HG03460 (cell line): ENCODE measurements around the gene DNAH7.

ENCODE experiments used
- ATAC-seq: cut with Tn5 transposase; IDR thresholded peaks from one replicate; pipeline ENCODE4 v1.9.1; 2021; ENCODE audit not compliant: unreplicated experiment

DNAH7 gene

GRCh38 chr2:195871326-195871725 is 197.3 kb downstream of the DNAH7 start:
- ATAC-seq: no peak

- ATAC-seq: no peak
Measured at GRCh38 chr2:195864316-195864715, 204.3 kb downstream of the DNAH7 start.

- ATAC-seq: no peak
Measured at GRCh38 chr2:195863564-195863963, 205.1 kb downstream of the DNAH7 start.

GRCh38 chr2:195863121-195863520 is 205.5 kb downstream of the DNAH7 start:
- no peak for ATAC-seq

- ATAC-seq: no peak
Measured at GRCh38 chr2:195861821-195862220, 206.8 kb downstream of the DNAH7 start.

- ATAC-seq: no peak
Measured at GRCh38 chr2:195859513-195859912, 209.1 kb downstream of the DNAH7 start.

GRCh38 chr2:195857132-195857531 is 211.5 kb downstream of the DNAH7 start:
- no peak for ATAC-seq

GRCh38 chr2:195850764-195851163 is 217.9 kb downstream of the DNAH7 start:
- no peak for ATAC-seq

- ATAC-seq: no peak
Measured at GRCh38 chr2:195848119-195848899, 220.3 kb downstream of the DNAH7 start.

- ATAC-seq: no peak
Measured at GRCh38 chr2:195842932-195843331, 225.7 kb downstream of the DNAH7 start.

- ATAC-seq: no peak
Measured at GRCh38 chr2:195838002-195838401, 230.6 kb downstream of the DNAH7 start.

GRCh38 chr2:195836002-195836401 is 232.6 kb downstream of the DNAH7 start:
- no peak for ATAC-seq

GRCh38 chr2:195834836-195835235 is 233.8 kb downstream of the DNAH7 start:
- no peak for ATAC-seq

GRCh38 chr2:195830968-195831950 is 237.4 kb downstream of the DNAH7 start:
- ATAC-seq: no peak

- no peak for ATAC-seq
Measured at GRCh38 chr2:195824478-195824877, 244.2 kb downstream of the DNAH7 start.

GRCh38 chr2:195823206-195823605 is 245.4 kb downstream of the DNAH7 start:
- no peak for ATAC-seq

GRCh38 chr2:195821566-195821932 is 247.1 kb downstream of the DNAH7 start:
- no peak for ATAC-seq

- no peak for ATAC-seq
Measured at GRCh38 chr2:195820867-195821565, 247.6 kb downstream of the DNAH7 start.

GRCh38 chr2:195820373-195820772 is 248.3 kb downstream of the DNAH7 start:
- ATAC-seq: no peak

- ATAC-seq: no peak
Measured at GRCh38 chr2:195819276-195819675, 249.4 kb downstream of the DNAH7 start.

- ATAC-seq: no peak
Measured at GRCh38 chr2:195818526-195818925, 250.1 kb downstream of the DNAH7 start.
